HG03135 (cell line): ENCODE measurements around the gene LIG3.
"Not testable (repeated sequence)": the region's sequence is repeated elsewhere in the genome, so short reads cannot be mapped to it uniquely, and the experiment has no call there.

Experiments
- ATAC-seq: cut with Tn5 transposase; IDR thresholded peaks from one replicate; pipeline ENCODE4 v1.9.1; 2021; ENCODE audit warnings: mild to moderate bottlenecking, moderate library complexity; ENCODE audit not compliant: unreplicated experiment

The LIG3 gene

GRCh38 chr17:34998205-34998604 lies 17.9 kb downstream of the LIG3 start:
- ATAC-seq, result peak; percentile 65

GRCh38 chr17:34999456-34999855 lies 19.1 kb downstream of the LIG3 start:
- no peak for ATAC-seq

GRCh38 chr17:35000965-35001364 lies 20.7 kb downstream of the LIG3 start:
- ATAC-seq, result not testable (repeated sequence)

GRCh38 chr17:35001549-35001948 lies 21.2 kb downstream of the LIG3 start:
- no peak for ATAC-seq

- no peak for ATAC-seq
These were observed 22.7 kb downstream of the LIG3 start for GRCh38 chr17:35002876-35003551.

GRCh38 chr17:35003778-35004177 lies 23.5 kb downstream of the LIG3 start:
- ATAC-seq, result no peak

GRCh38 chr17:35006345-35006744 lies 26.0 kb downstream of the LIG3 start:
- no peak for ATAC-seq

GRCh38 chr17:35006961-35007360 lies 26.6 kb downstream of the LIG3 start:
- ATAC-seq, result no peak

GRCh38 chr17:35010093-35010492 lies 29.8 kb downstream of the LIG3 start:
- no peak for ATAC-seq

- no peak for ATAC-seq
These were observed 31.4 kb downstream of the LIG3 start for GRCh38 chr17:35011671-35012216.

- ATAC-seq, result no peak
These were observed 36.1 kb downstream of the LIG3 start for GRCh38 chr17:35016369-35016768.

GRCh38 chr17:35017021-35017420 lies 36.7 kb downstream of the LIG3 start:
- no peak for ATAC-seq

- ATAC-seq, result no peak
These were observed 38.5 kb downstream of the LIG3 start for GRCh38 chr17:35018814-35019213.

- ATAC-seq, result no peak
These were observed 39.3 kb downstream of the LIG3 start for GRCh38 chr17:35019386-35020179.

GRCh38 chr17:35021520-35022380 lies 41.4 kb downstream of the LIG3 start:
- no peak for ATAC-seq

GRCh38 chr17:35022536-35023063 lies 42.3 kb downstream of the LIG3 start:
- no peak for ATAC-seq

GRCh38 chr17:35023538-35023937 lies 43.2 kb downstream of the LIG3 start:
- ATAC-seq, result no peak

GRCh38 chr17:35025541-35025940 lies 45.2 kb downstream of the LIG3 start:
- no peak for ATAC-seq

GRCh38 chr17:35028097-35028496 lies 47.8 kb downstream of the LIG3 start:
- not testable (repeated sequence) for ATAC-seq

- no peak for ATAC-seq
These were observed 48.4 kb downstream of the LIG3 start for GRCh38 chr17:35028531-35029262.
